ENCODE measurements around the gene NMS. TPM values are rescaled to one million over a fixed set of nuclear protein-coding genes. Genes with fewer than 3 reads are reported as not detected.

NMS gene
- total and polyA plus RNA-seq, 7 donors, result 0.17 TPM; not detected in 6

GRCh38 chr2:100526868-100527267 lies 56.6 kb downstream of the NMS start:
- 41 to 90% (median 60%) methylated on average over 1 of the region's 1 CpG for WGBS, 3 donors
- no peak for ATAC-seq
- peaks cover 0 to 3% (median 0%) of the 10 kb centered on the region in 3 donors for H3K27me3 ChIP-seq (ENCODE audit: insufficient read depth in 3 of 3, low read length in 2 of 3)
- intact Hi-C loops (cut with DNase I), result no loop called here
- no peak for DNase-seq
- no peak overlapping the region for H3K27ac ChIP-seq
- H3K4me3 ChIP-seq, result no peak overlapping the region
- no peaks in the 10 kb centered on the region for H3K4me1 ChIP-seq
- no peaks in the 10 kb centered on the region for H3K36me3 ChIP-seq (ENCODE audit: insufficient read depth in 1 of 2, low read depth in 1 of 2)
- H3K9me3 ChIP-seq, result no peaks in the 10 kb centered on the region
- no peak for TF ChIP-seq CTCF (IDR thresholded peaks at IDR 0.05)

DNA sequence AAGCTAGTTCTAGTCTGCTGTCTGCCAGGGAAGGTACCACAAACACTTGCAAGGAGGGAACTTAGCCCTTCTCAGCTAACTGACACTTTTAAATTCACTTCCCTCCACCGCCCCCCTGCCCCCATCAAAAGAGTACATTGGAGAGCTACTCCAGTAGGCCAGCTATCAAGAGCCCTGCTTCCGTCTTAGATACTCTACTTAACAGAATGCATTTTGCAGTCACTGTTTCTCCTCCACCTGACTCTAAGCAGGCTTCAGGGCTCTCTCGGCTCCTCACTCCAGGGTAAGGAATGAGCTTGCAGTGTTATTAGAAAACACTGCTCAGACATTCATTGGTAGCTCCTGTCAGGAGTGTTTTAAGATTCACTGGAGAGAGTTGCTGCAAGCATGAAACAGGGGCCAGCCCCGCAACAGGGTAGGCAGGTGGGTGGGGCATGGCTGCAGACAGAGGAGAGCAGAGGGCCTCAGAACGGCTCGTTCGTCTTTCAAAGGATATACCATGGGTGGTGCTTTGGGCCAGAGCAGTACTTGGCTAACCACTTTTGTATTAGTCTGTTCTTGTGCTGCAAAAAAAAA lies 57.2 kb downstream of the NMS start:
- 59 to 66% (median 60%) methylated on average over 7 of the region's 7 CpGs for WGBS, 3 donors

DNA sequence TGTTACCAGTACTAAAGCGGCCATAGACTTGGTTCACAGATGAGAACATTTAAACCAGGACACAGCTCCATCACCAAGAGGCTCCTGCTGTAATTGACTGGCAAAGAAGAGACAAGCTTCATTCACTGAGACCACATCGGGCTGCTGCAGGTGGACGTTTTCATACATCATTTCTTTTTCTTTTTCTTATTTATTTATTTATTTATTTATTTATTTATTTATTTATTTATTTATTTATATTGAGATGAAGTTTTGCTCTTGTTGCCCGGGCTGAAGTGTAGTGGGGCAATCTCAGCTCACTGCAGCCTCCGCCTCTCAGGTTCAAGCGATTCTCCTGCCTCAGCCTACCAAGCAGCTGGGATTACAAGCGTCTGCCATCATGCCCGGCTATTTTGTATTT lies 58.9 kb downstream of the NMS start:
- TF ChIP-seq CTCF (IDR thresholded peaks at IDR 0.05), result no peak
- H3K4me1 ChIP-seq, result no peaks in the 10 kb centered on the region
- H3K36me3 ChIP-seq (ENCODE audit: insufficient read depth in 1 of 2, low read depth in 1 of 2), result no peaks in the 10 kb centered on the region
- no peak for ATAC-seq
- no peak for DNase-seq
- H3K4me3 ChIP-seq, result no peak overlapping the region
- no peak overlapping the region for H3K27ac ChIP-seq
- intact Hi-C loops (cut with DNase I), result no loop called here
- peaks cover 0 to 3% (median 0%) of the 10 kb centered on the region in 3 donors for H3K27me3 ChIP-seq (ENCODE audit: insufficient read depth in 3 of 3, low read length in 2 of 3)
- no peaks in the 10 kb centered on the region for H3K9me3 ChIP-seq
- WGBS, 3 donors, result 85 to 91% (median 87%) methylated on average over 8 of the region's 8 CpGs

More for the DNA sequence above, 57.2 kb downstream of the NMS start:
- Histone ChIP-seq H3K9me3 (no peaks in the 10 kb centered on the region), H3K27ac (no peak overlapping the region), H3K36me3 (ENCODE audit: insufficient read depth in 1 of 2, low read depth in 1 of 2) (no peaks in the 10 kb centered on the region), H3K4me1 (no peaks in the 10 kb centered on the region), H3K27me3 (ENCODE audit: insufficient read depth in 3 of 3, low read length in 2 of 3) (peaks cover 0 to 3% (median 0%) of the 10 kb centered on the region in 3 donors), H3K4me3 (no peak overlapping the region)
- no peak for DNase-seq
- ATAC-seq, result no peak
- TF ChIP-seq CTCF (IDR thresholded peaks at IDR 0.05), result no peak
- intact Hi-C loops (cut with DNase I), result no loop called here

- no peak overlapping the region for H3K4me3 ChIP-seq
- H3K27ac ChIP-seq, result no peak overlapping the region
- no peak for TF ChIP-seq CTCF (IDR thresholded peaks at IDR 0.05)
- DNase-seq (no peak), ATAC-seq (no peak)
- no peaks in the 10 kb centered on the region for H3K9me3 ChIP-seq
- H3K4me1 ChIP-seq, result no peaks in the 10 kb centered on the region
- intact Hi-C loops (cut with DNase I), result no loop called here
- 63 to 68% (median 68%) methylated on average over 6 of the region's 6 CpGs for WGBS, 3 donors
- peaks cover 0 to 3% (median 3%) of the 10 kb centered on the region in 3 donors for H3K27me3 ChIP-seq (ENCODE audit: insufficient read depth in 3 of 3, low read length in 2 of 3)
- H3K36me3 ChIP-seq (ENCODE audit: insufficient read depth in 1 of 2, low read depth in 1 of 2), result no peaks in the 10 kb centered on the region
Observed at GRCh38 chr2:100529900-100530299, 59.6 kb downstream of the NMS start.

Other genes with a start within 250 kb of the NMS start
- gene LONRF2, start 148.0 kb upstream of the NMS start, total RNA-seq, result 10 to 100 TPM in 1 of 4 donors, 1 to 10 TPM in 3; 5.2 to 11.5 (median 7.3) TPM
- gene LONRF2, start 148.0 kb upstream of the NMS start, polyA plus RNA-seq, result 1 to 10 TPM in 1 of 3 donors, under 1 TPM in 2; 0.22 to 5.7 (median 0.65) TPM
- gene CHST10, start 52.8 kb upstream of the NMS start, total RNA-seq, result 1 to 10 TPM; 3.1 to 6.3 (median 5.6) TPM
- gene CHST10, start 52.8 kb upstream of the NMS start, polyA plus RNA-seq, result 1 to 10 TPM; 3.2 to 4.4 (median 4.1) TPM
- 10 to 100 TPM; 23.1 to 31.2 (median 29.8) TPM for gene PDCL3, start 92.5 kb downstream of the NMS start, total RNA-seq
- 10 to 100 TPM; 47.6 to 80.5 (median 78.3) TPM for gene PDCL3, start 92.5 kb downstream of the NMS start, polyA plus RNA-seq

Data from psoas muscle (tissue), 8 donors.